Panc1 (cell line): ENCODE measurements around the gene SLC22A23. TPM values are rescaled to one million over a fixed set of nuclear protein-coding genes. Genes with fewer than 3 reads are reported as not detected.

Experiments used
- ATAC-seq: fragments of 200-7000 bp; cut with Tn5 transposase; 2 replicates; pipeline ENCODE4 v1.9.1; 2020; ENCODE audit warnings: mild to moderate bottlenecking, moderate library complexity
- BruUV-seq: library from RNA; stranded (reverse); fragments of 400-500 nt; replicated peaks from 2 replicates; lab custom pipeline; 2021; lab: Mats Ljungman, UMichigan
- CTCF ChIA-PET: fragments of 300-600 bp; sonication (Branson Sonifier 250); formaldehyde crosslinking; loops from one replicate; lab custom pipeline; 2022; ENCODE audit warnings: antibody characterized with exemption; lab: Charles Lee
- POLR2A ChIA-PET: fragments of 300-600 bp; sonication (Branson Sonifier 250); formaldehyde crosslinking; loops from one replicate; lab custom pipeline; 2022; ENCODE audit warnings: antibody characterized with exemption; lab: Charles Lee
- DNase-seq: peaks from one replicate; pipeline ENCODE4 v3.0.0-alpha.2; 2010; ENCODE audit warnings: low read depth, low spot score
- H3K27ac ChIP-seq: 2 replicates; pipeline ENCODE4 v1.5.1; 2011; ENCODE audit warnings: mild to moderate bottlenecking, low read length, inconsistent platforms
- H3K27me3 ChIP-seq: fragments of 200-500 bp; sonication (Bioruptor generic); 2 replicates; pipeline ENCODE4 v1.6.0; 2014; ENCODE audit warnings: low read length, inconsistent platforms; ENCODE audit not compliant: control insufficient read depth, insufficient read depth
- H3K36me3 ChIP-seq: fragments of 200-500 bp; sonication (Bioruptor generic); 2 replicates; pipeline ENCODE4 v1.5.1; 2014; ENCODE audit warnings: inconsistent platforms, mild to moderate bottlenecking, low read length, moderate library complexity; ENCODE audit not compliant: control insufficient read depth, insufficient read depth
- H3K4me1 ChIP-seq: 2 replicates; pipeline ENCODE4 v1.5.1; 2011; ENCODE audit warnings: inconsistent platforms, mild to moderate bottlenecking, low read length, moderate library complexity; ENCODE audit not compliant: control insufficient read depth, insufficient read depth
- H3K4me3 ChIP-seq, 2 experiments: 2 replicates each; pipeline ENCODE4 v1.5.1; 2011 to 2012; ENCODE audit warnings: low read depth in 2 of 2, low read length in 2 of 2, mild to moderate bottlenecking in 2 of 2, inconsistent platforms in 1 of 2, moderate library complexity in 1 of 2
- H3K9me3 ChIP-seq: fragments of 200-500 bp; sonication (Bioruptor generic); 2 replicates; pipeline ENCODE4 v1.5.1; 2014; ENCODE audit warnings: low read depth, mild to moderate bottlenecking, inconsistent platforms, low read length, moderate library complexity; ENCODE audit not compliant: control insufficient read depth, insufficient read depth
- CTCF ChIP-seq: fragments of 450-650 bp; IDR thresholded peaks from 2 replicates; pipeline ENCODE4 v1.5.1; 2017; ENCODE audit warnings: mild to moderate bottlenecking
- POLR2AphosphoS5 ChIP-seq: IDR thresholded peaks from 2 replicates; pipeline ENCODE4 v1.6.1; 2012; ENCODE audit warnings: mild to moderate bottlenecking, low read depth, low read length, moderate library complexity
- REST ChIP-seq, 2 experiments: IDR thresholded peaks; 2 replicates each; pipeline ENCODE4 v1.6.1; 2011 to 2012; ENCODE audit warnings: low read depth in 2 of 2, control low read depth in 1 of 2, low read length in 1 of 2, mild to moderate bottlenecking in 1 of 2, moderate library complexity in 1 of 2; ENCODE audit not compliant: insufficient read depth in 1 of 2
- SIN3A ChIP-seq: IDR thresholded peaks from 2 replicates; pipeline ENCODE4 v1.6.1; 2012; ENCODE audit warnings: low read depth, mild to moderate bottlenecking, low read length, moderate library complexity, borderline replicate concordance; ENCODE audit not compliant: insufficient read depth
- TCF7L2 ChIP-seq: IDR thresholded peaks from 2 replicates; pipeline ENCODE4 v1.6.1; 2011; ENCODE audit warnings: mild to moderate bottlenecking, low read depth, low read length, inconsistent platforms
- in situ Hi-C: cut with HindIII; loops from 2 replicates; pipeline ENCODE4 v1.10.0; 2016; ENCODE audit warnings: low sequenced_read_pairs, low pct_unique_long_range_greater_than_20kb
- intact Hi-C: fragments of 100-400 bp; cut with micrococcal nuclease; formaldehyde crosslinking; loops from one replicate; pipeline ENCODE4 v1.10.0; 2022; ENCODE audit not compliant: unreplicated experiment
- total RNA-seq: library from RNA; stranded (reverse); gene quantifications from one replicate; pipeline ENCODE4 v1.2.1, GENCODE V29; 2021; ENCODE audit not compliant: unreplicated experiment

Gene SLC22A23
- total RNA-seq, 1 experiment from 2014 or later: 4.5 TPM

- ATAC-seq (no peak), DNase-seq (no peak)
- H3K4me3 ChIP-seq: no peak overlapping the region
- ChIA-PET POLR2A (no interaction called here), CTCF (no interaction called here)
- in situ Hi-C loops: no loop called here
- H3K9me3 ChIP-seq: no peaks in the 10 kb centered on the region
- no peaks in the 10 kb centered on the region for H3K36me3 ChIP-seq
- no peak for TF ChIP-seq POLR2AphosphoS5
- TF ChIP-seq CTCF: no peak
- no peak for TF ChIP-seq TCF7L2
- no peak for TF ChIP-seq SIN3A
- no peak for TF ChIP-seq REST (IDR thresholded peaks at IDR 0.05; ENCODE audit: insufficient read depth in 1 of 2, low read depth in 2 of 2, low read length in 1 of 2)
- intact Hi-C loops: no loop called here
- peaks cover 5% of the 10 kb centered on the region; the same call in 1 of the 2 replicates for H3K4me1 ChIP-seq
- BruUV-seq: no TSS peak
- no peak overlapping the region for H3K27ac ChIP-seq
- H3K27me3 ChIP-seq: no peaks in the 10 kb centered on the region
These were observed 124.9 kb downstream of the SLC22A23 start for GRCh38 chr6:3331971-3332370.

GRCh38 chr6:3331494-3331893 lies 125.4 kb downstream of the SLC22A23 start:
- no peak for DNase-seq
- H3K4me3 ChIP-seq: no peak overlapping the region
- H3K27me3 ChIP-seq: no peaks in the 10 kb centered on the region
- peaks cover 5% of the 10 kb centered on the region; the same call in 1 of the 2 replicates for H3K4me1 ChIP-seq
- POLR2A ChIA-PET: no interaction called here
- CTCF ChIA-PET: no interaction called here
- in situ Hi-C loops (no loop called here), intact Hi-C loops (no loop called here)
- ATAC-seq: no peak
- TF ChIP-seq POLR2AphosphoS5 (no peak), CTCF (no peak)
- H3K36me3 ChIP-seq: no peaks in the 10 kb centered on the region
- no TSS peak for BruUV-seq
- H3K27ac ChIP-seq: no peak overlapping the region
- H3K9me3 ChIP-seq: no peaks in the 10 kb centered on the region
